Endothelial cell of umbilical vein (primary cell): ENCODE measurements around the gene DNAJC6. TPM values are rescaled to one million over a fixed set of nuclear protein-coding genes. Genes with fewer than 3 reads are reported as not detected.

Source experiments
- BruUV-seq: library from RNA; stranded (reverse); fragments of 400-500 nt; replicated peaks from 2 replicates; lab custom pipeline; 2021; lab: Mats Ljungman, UMichigan
- CTCF ChIA-PET: fragments of 300-600, 350-600 bp; sonication (Branson Sonifier 250); formaldehyde crosslinking; loops from one replicate; lab custom pipeline; 2021; ENCODE audit warnings: antibody characterized with exemption, inconsistent platforms; lab: Charles Lee
- POLR2A ChIA-PET: fragments of 300-600, 350-600 bp; sonication (Branson Sonifier 250); formaldehyde crosslinking; loops from one replicate; lab custom pipeline; 2021; ENCODE audit warnings: antibody characterized with exemption, inconsistent platforms; lab: Charles Lee
- DNase-seq: peaks from one replicate; pipeline ENCODE4 v3.0.0-alpha.2; 2011; ENCODE audit warnings: low read depth, low spot score
- FAIRE-seq: peaks from 2 replicates; lab custom pipeline; 2011; peaks lifted over from hg19 to GRCh38; lab: Jason Lieb, UNC
- H2AFZ ChIP-seq: 2 replicates; pipeline ENCODE4 v1.6.0; 2012; ENCODE audit warnings: low read depth, low read length, control low read depth, inconsistent platforms
- H3K27ac ChIP-seq: 2 replicates; pipeline ENCODE4 v1.5.1; 2011; ENCODE audit warnings: low read depth, mild to moderate bottlenecking, control low read depth, low read length, moderate library complexity; ENCODE audit not compliant: insufficient read depth
- H3K27me3 ChIP-seq, 2 experiments: 2 replicates each; pipeline versions ENCODE4 v1.6.0 to v1.6.1; 2011; ENCODE audit warnings: low read length in 2 of 2, mixed read lengths in 1 of 2; ENCODE audit not compliant: control insufficient read depth in 2 of 2, insufficient read depth in 2 of 2
- H3K36me3 ChIP-seq, 2 experiments: 2 replicates in 1 of 2; 3 replicates in 1 of 2; pipeline ENCODE4 v1.5.1; 2011; ENCODE audit warnings: low read length in 2 of 2, mild to moderate bottlenecking in 1 of 2, moderate library complexity in 1 of 2; ENCODE audit not compliant: control insufficient read depth in 2 of 2, insufficient read depth in 2 of 2; ENCODE audit errors: extremely low read depth in 1 of 2
- H3K4me1 ChIP-seq: 3 replicates; pipeline ENCODE4 v1.5.1; 2011; ENCODE audit warnings: mild to moderate bottlenecking, low read length; ENCODE audit not compliant: control insufficient read depth, insufficient read depth; ENCODE audit errors: extremely low read depth
- H3K4me2 ChIP-seq: 2 replicates; pipeline ENCODE4 v1.6.1; 2011; ENCODE audit warnings: low read length, control low read depth, mixed read lengths; ENCODE audit not compliant: insufficient read depth
- H3K4me3 ChIP-seq, 3 experiments: fragments of 200-600 bp in 1 of 3; sonication (generic), shearing (Covaris generic) in 1 of 3; replicated peaks in 1 of 3; 2 replicates each; pipeline ENCODE4 v1.5.1; 2011 to 2016; ENCODE audit warnings: control low read depth in 3 of 3, low read length in 3 of 3, mild to moderate bottlenecking in 2 of 3, inconsistent platforms in 1 of 3, low read depth in 1 of 3, moderate library complexity in 1 of 3; ENCODE audit not compliant: insufficient read depth in 1 of 3
- H3K79me2 ChIP-seq: 2 replicates; pipeline ENCODE4 v1.6.0; 2012; ENCODE audit warnings: low read length, inconsistent platforms; ENCODE audit not compliant: control insufficient read depth, insufficient read depth
- H3K9ac ChIP-seq: replicated peaks from 2 replicates; pipeline ENCODE3; 2011; ENCODE audit warnings: low read length, control low read depth; ENCODE audit not compliant: insufficient read depth; ENCODE audit errors: extremely low read depth
- H3K9me1 ChIP-seq: replicated peaks from 3 replicates; pipeline ENCODE4 v1.6.0; 2011; ENCODE audit warnings: mild to moderate bottlenecking, low read length; ENCODE audit not compliant: control insufficient read depth, insufficient read depth; ENCODE audit errors: extremely low read depth
- H3K9me3 ChIP-seq: replicated peaks from 2 replicates; pipeline ENCODE4 v1.5.1; 2012; ENCODE audit warnings: low read length, inconsistent platforms; ENCODE audit not compliant: control insufficient read depth, insufficient read depth
- H4K20me1 ChIP-seq: replicated peaks from 2 replicates; pipeline ENCODE3; 2011; ENCODE audit warnings: mild to moderate bottlenecking, low read length; ENCODE audit not compliant: control insufficient read depth, insufficient read depth; ENCODE audit errors: extremely low read depth
- CTCF ChIP-seq, 2 donors: IDR thresholded peaks; 1 replicate in 1 of 2; 2 replicates in 1 of 2; pipeline ENCODE4 v1.5.1; 2011; ENCODE audit warnings: low read length in 2 of 2, mild to moderate bottlenecking in 2 of 2, moderate library complexity in 2 of 2, control low read depth in 1 of 2, inconsistent platforms in 1 of 2, low read depth in 1 of 2; ENCODE audit not compliant: insufficient read depth in 1 of 2; ENCODE audit errors: extremely low read depth in 1 of 2
- EZH2 ChIP-seq: IDR thresholded peaks from 2 replicates; pipeline ENCODE4 v1.6.1; 2012; ENCODE audit warnings: borderline replicate concordance, low read depth, mild to moderate bottlenecking, moderate library complexity, low read length, inconsistent platforms; ENCODE audit not compliant: severe bottlenecking
- FOS ChIP-seq: IDR thresholded peaks from 2 replicates; pipeline ENCODE4 v1.6.1; 2011; ENCODE audit warnings: mild to moderate bottlenecking, low read length, moderate library complexity, borderline replicate concordance; ENCODE audit not compliant: insufficient read depth
- GATA2 ChIP-seq: IDR thresholded peaks from 2 replicates; pipeline ENCODE4 v1.7.0; 2011; ENCODE audit warnings: low read depth, mild to moderate bottlenecking, moderate library complexity, mixed read lengths, low read length; ENCODE audit not compliant: insufficient read length, insufficient read depth
- JUN ChIP-seq: IDR thresholded peaks from 2 replicates; pipeline ENCODE4 v1.6.1; 2011; ENCODE audit warnings: borderline replicate concordance, low read depth; ENCODE audit not compliant: insufficient read length, insufficient read depth
- MYC ChIP-seq: IDR thresholded peaks from one replicate; pipeline ENCODE4 v1.6.1; 2011; ENCODE audit warnings: mild to moderate bottlenecking, low read depth, low read length
- POLR2A ChIP-seq: IDR thresholded peaks from 2 replicates; pipeline ENCODE4 v1.6.1; 2012; ENCODE audit warnings: low read depth, mild to moderate bottlenecking, control low read depth, low read length
- POLR2AphosphoS5 ChIP-seq: IDR thresholded peaks from 2 replicates; pipeline ENCODE4 v1.6.1; 2012; ENCODE audit warnings: low read depth, mild to moderate bottlenecking, control low read depth, low read length, moderate library complexity; ENCODE audit not compliant: insufficient read depth
- dilution Hi-C: fragments of 300-500 bp; cut with MboI; formaldehyde crosslinking; loops from one replicate; pipeline ENCODE4 v1.15.0; 2019; ENCODE audit warnings: low sequenced_read_pairs; ENCODE audit not compliant: extremely low pct_ligation_motif_present
- intact Hi-C: fragments of 100-400 bp; cut with micrococcal nuclease; formaldehyde crosslinking; loops from one replicate; pipeline ENCODE4 v1.10.0; 2022
- polyA plus RNA-seq, 4 experiments: library from polyadenylated mRNA; depleted of rRNA in 3 of 4; stranded (reverse) in 3 of 4; unstranded in 1 of 4; fragments of >200 nt; gene quantifications; 2 replicates each; pipeline versions ENCODE4 v1.2.1 to v1.2.3, GENCODE V29; 2011 to 2012; ENCODE audit warnings: missing spikeins in 1 of 4
- total RNA-seq: library from RNA; stranded (reverse); gene quantifications from 2 replicates; pipeline ENCODE4 v1.2.3, GENCODE V29; 2021
- TF ChIP-seq, protein P1 (sequence below): IDR thresholded peaks from 2 replicates; pipeline ENCODE4 v1.6.1; 2011; ENCODE audit not compliant: insufficient read depth, insufficient read length

Gene DNAJC6
- total and polyA plus RNA-seq, 2 donors (not counting 3 experiments of a cell fraction or from before 2014, with no cell fraction given): 2.3 to 4.9 TPM

GRCh38 chr1:65393928-65394327 lies 84.6 kb downstream of the DNAJC6 start:
- Histone ChIP-seq H3K9me1 (no peaks in the 10 kb centered on the region), H3K9ac (no peak overlapping the region), H3K27ac (no peak overlapping the region), H3K27me3 (no peaks in the 10 kb centered on the region), H3K4me3 (no peak overlapping the region), H3K4me1 (peaks cover 22% of the 10 kb centered on the region), H3K4me2 (no peak overlapping the region), H3K9me3 (no peaks in the 10 kb centered on the region), H4K20me1 (no peaks in the 10 kb centered on the region), H3K79me2 (no peaks in the 10 kb centered on the region), H3K36me3 (no peaks in the 10 kb centered on the region), H2AFZ (no peak overlapping the region)
- CTCF ChIA-PET: interaction anchor here (0.9 to 2.1 kb wide), 4 partner anchors 9 to 65 kb away, joined by 3 to 6 read pairs (median 4); no protein-coding TSS in a partner anchor
- TF ChIP-seq POLR2AphosphoS5: no peak
- no peak for TF ChIP-seq CTCF (IDR thresholded peaks at IDR 0.05; ENCODE audit: extremely low read depth in 1 of 2, insufficient read depth in 1 of 2, low read depth in 1 of 2, low read length in 2 of 2)
- TF ChIP-seq POLR2A: no peak
- no peak for TF ChIP-seq MYC
- TF ChIP-seq JUN: no peak
- no peak for TF ChIP-seq FOS
- TF ChIP-seq EZH2: no peak
- TF ChIP-seq, protein P1, sequence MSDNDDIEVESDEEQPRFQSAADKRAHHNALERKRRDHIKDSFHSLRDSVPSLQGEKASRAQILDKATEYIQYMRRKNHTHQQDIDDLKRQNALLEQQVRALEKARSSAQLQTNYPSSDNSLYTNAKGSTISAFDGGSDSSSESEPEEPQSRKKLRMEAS: no peak
- no peak for TF ChIP-seq GATA2
- BruUV-seq: no TSS peak
- dilution Hi-C loops (no loop called here), intact Hi-C loops (no loop called here)
- FAIRE-seq (no peak), DNase-seq (no peak)
- POLR2A ChIA-PET: no interaction called here
